Cardiac fibroblast (primary cell): ENCODE measurements around the gene CORT.

Source experiments
- DNase-seq, 2 donors: peaks; one replicate each; pipeline versions ENCODE4 v3.0.0 to v3.0.0-alpha.2; 2010; ENCODE audit warnings: low read depth in 2 of 2
- H3K4me3 ChIP-seq, 2 donors: replicated peaks in 1 of 2; 1 replicate in 1 of 2; 2 replicates in 1 of 2; pipeline ENCODE4 v1.5.1; 2011; ENCODE audit warnings: low read depth in 2 of 2, low read length in 2 of 2, mild to moderate bottlenecking in 2 of 2, moderate library complexity in 1 of 2
- TF ChIP-seq, protein P1 (sequence below): IDR thresholded peaks from one replicate; pipeline ENCODE4 v1.5.1; 2011; ENCODE audit warnings: low read depth, mild to moderate bottlenecking, low read length, inconsistent platforms

Gene CORT

DNA sequence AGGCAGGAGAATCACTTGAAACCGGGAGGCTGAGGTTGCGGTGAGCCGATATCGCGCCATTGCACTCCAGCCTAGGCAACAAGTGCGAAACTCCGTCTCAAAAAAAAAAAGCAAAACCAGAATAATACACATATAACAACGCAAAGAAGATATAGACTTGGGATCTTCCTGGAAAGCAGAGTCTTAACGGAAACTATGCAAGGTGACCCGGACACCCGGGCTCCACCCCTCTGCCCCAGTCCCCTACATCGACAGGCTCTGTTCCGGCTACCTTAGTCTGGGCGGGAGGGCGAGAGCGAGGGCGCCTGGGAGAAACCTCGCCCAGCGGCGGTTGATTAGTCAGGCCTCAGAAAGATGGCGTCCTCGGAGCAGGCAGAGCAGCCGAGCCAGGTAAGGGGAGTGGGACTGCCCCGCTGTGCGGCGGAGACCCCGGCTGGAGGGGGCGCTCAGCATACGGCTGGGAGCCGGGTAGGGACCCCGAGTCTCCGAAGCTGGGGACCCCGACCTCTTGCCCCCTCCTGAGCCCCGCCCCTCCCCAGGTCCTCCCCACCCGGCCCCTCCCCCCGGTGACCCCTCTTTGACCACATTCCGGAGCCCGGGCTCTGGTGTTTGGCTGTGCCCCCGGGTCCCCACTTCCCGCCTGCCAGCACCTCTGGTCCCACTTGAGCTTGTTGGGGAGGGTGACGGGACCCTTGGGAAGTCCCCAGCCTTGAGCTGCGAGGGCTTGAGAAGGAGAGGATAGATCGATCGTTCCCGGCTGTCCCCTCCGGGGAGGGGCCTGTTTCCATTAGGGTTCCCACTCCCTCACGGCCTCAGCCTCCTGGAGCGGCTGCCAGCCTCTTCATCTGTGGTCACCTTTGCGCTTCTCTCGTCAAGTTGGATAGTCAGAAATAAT is 25.0 kb downstream of the CORT start, which contains the start of gene PEX14:
Gene PEX14 (plus strand): TSS at position 338 of the 895 bp plus-strand sequence. CDS start 17 bp downstream, at position 355.
- peak; percentile 83 to 85 for DNase-seq
- H3K4me3 ChIP-seq, result peak within 1 kb of the TSS; percentile 89 to 96
- TF ChIP-seq, protein P1, sequence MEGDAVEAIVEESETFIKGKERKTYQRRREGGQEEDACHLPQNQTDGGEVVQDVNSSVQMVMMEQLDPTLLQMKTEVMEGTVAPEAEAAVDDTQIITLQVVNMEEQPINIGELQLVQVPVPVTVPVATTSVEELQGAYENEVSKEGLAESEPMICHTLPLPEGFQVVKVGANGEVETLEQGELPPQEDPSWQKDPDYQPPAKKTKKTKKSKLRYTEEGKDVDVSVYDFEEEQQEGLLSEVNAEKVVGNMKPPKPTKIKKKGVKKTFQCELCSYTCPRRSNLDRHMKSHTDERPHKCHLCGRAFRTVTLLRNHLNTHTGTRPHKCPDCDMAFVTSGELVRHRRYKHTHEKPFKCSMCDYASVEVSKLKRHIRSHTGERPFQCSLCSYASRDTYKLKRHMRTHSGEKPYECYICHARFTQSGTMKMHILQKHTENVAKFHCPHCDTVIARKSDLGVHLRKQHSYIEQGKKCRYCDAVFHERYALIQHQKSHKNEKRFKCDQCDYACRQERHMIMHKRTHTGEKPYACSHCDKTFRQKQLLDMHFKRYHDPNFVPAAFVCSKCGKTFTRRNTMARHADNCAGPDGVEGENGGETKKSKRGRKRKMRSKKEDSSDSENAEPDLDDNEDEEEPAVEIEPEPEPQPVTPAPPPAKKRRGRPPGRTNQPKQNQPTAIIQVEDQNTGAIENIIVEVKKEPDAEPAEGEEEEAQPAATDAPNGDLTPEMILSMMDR, result no peak

GRCh38 chr1:10475510-10475909 is 25.7 kb downstream of the CORT start:
- peak overlapping the region; percentile 89 to 96 for H3K4me3 ChIP-seq
- TF ChIP-seq, protein P1, result no peak
- no peak for DNase-seq

GRCh38 chr1:10479296-10479695 is 29.5 kb downstream of the CORT start:
- no peak for DNase-seq
- TF ChIP-seq, protein P1, result no peak
- H3K4me3 ChIP-seq, result no peak overlapping the region

GRCh38 chr1:10480614-10481013 is 30.8 kb downstream of the CORT start:
- TF ChIP-seq, protein P1, result no peak
- no peak overlapping the region for H3K4me3 ChIP-seq
- no peak for DNase-seq

DNA sequence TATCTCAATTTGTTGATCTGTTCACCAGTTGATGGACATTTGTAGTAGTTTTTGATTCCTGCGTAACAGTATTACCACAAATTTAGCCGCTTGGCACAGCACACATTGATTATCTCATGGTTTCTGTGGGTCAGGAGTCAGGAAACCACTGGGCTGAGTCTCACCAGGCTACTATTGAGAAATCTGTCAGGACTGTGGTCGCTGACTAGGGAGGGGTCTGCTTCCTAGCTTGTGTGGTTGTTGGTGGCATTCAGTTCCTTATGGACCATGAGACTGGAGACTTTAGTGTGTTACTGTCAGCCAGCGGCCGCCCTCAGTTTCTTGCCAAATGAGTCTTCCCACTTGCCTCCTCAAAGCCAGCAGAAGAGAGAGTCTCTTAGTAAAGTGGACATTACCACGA is 34.7 kb downstream of the CORT start:
- no peak overlapping the region for H3K4me3 ChIP-seq
- TF ChIP-seq, protein P1, result no peak
- peak in 1 of 2 donors; percentile 6 for DNase-seq

GRCh38 chr1:10489291-10490055 is 39.6 kb downstream of the CORT start:
- no peak overlapping the region for H3K4me3 ChIP-seq
- no peak for DNase-seq
- TF ChIP-seq, protein P1, result no peak
